GM18951 (cell line): ENCODE results near the gene ASIC3.
"Not testable (repeated sequence)": the region's sequence is repeated elsewhere in the genome, so short reads cannot be mapped to it uniquely, and the experiment has no call there.

Source experiments
- POLR2A ChIP-seq: IDR thresholded peaks from 4 replicates; pipeline ENCODE4 v1.6.1; 2011; ENCODE audit warnings: mild to moderate bottlenecking; ENCODE audit not compliant: insufficient read length, insufficient read depth; ENCODE audit errors: extremely low read depth
- in situ Hi-C: fragments of 300-500 bp; cut with MboI; formaldehyde crosslinking; loops from one replicate; pipeline ENCODE4 v1.12.0; 2022; ENCODE audit warnings: low sequenced_read_pairs, mixed read lengths, inconsistent platforms; ENCODE audit not compliant: unreplicated experiment

The ASIC3 gene

DNA sequence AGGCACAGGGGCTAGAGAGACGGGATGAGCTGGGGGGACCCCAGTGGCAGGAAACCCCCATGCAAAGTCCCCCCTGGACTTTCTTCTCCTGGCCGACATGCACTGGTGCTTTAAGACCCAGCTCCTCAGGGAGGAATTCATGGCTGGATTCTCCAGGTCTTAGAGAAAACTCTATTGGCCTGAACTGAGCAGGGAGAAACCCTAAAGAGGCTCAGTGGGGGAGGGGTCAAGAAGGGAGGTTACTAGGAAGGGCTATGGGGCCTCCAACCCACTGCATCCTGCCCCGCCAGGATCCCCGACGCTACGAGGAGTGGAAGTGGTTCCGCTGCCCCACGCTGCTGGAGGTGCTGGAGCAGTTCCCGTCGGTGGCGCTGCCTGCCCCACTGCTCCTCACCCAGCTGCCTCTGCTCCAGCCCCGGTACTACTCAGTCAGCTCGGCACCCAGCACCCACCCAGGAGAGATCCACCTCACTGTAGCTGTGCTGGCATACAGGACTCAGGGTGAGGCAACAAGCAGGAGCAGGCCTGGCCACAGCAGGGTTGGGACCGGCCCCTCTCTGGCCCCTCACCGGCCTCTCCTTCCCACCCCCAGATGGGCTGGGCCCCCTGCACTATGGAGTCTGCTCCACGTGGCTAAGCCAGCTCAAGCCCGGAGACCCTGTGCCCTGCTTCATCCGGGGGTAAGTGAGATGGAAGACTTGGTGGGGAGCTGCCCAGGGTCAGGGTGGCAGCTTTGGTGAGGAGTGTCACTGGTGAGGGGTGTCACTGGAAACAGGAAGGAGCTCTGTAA, 37.8 kb upstream of the ASIC3 start:
- in situ Hi-C loops: no loop called here
- no peak for TF ChIP-seq POLR2A

DNA sequence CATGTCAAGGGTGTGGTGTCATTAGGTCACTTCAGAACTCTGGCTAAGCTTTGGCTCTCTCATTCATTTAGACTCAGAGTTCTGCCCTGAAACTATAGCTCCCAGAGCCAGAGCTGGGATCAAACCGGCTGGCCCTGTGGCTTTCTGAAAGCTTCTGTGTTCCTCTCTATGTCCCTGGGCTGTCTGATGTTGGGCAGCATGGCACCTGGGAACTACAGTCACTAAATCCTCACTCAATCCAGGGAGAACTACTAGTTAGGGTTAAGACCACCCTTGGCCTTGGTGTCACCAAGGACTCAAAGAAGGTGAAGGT, 37.3 kb upstream of the ASIC3 start:
- TF ChIP-seq POLR2A: no peak
- in situ Hi-C loops: no loop called here

DNA sequence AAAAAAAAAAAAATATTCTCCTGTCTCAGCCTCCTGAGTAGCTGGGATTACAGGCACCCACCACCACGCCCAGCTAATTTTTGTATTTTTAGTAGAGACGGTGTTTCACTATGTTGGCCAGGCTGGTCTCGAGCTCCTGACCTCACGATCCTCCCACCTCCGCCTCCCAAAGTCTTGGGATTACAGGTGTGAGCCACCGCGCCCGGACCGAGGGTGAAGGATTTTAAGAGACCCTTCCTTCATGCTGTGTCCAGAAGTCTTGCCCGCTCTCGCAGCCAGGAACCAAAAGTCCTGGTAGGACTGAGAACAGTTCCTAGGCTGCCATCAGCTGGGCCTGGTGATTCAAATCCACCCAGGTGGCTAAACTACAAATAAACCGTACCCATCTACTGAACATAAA, 36.7 kb upstream of the ASIC3 start:
- in situ Hi-C loops: not testable (repeated sequence)

DNA sequence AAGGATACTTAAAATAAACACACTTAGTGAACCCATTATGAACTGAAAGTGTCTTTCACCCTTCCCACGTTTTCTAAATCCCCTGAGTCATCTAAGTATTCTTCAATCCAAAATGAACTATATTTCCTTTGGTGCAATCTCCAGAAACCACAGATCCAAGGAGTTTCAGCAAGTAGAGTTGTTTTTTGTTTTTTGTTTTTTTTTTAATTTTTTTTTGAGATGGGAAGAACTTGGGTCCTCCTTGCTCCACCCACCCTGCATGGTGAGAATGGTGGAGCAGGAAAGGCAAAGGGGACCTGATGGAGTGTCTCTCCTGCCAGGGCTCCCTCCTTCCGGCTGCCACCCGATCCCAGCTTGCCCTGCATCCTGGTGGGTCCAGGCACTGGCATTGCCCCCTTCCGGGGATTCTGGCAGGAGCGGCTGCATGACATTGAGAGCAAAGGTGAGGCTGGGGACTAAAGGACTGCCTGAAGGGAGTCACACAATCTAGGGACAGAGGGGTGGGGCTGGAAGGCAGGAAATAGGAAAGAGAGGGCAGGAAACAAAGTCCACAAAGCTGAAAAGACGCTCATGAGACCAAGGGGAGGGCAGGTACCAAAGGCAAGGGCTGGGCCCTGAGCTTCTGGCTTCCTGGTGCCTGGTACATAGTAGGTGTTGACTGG, 36.2 kb upstream of the ASIC3 start:
- TF ChIP-seq POLR2A: no peak
- in situ Hi-C loops: no loop called here

DNA sequence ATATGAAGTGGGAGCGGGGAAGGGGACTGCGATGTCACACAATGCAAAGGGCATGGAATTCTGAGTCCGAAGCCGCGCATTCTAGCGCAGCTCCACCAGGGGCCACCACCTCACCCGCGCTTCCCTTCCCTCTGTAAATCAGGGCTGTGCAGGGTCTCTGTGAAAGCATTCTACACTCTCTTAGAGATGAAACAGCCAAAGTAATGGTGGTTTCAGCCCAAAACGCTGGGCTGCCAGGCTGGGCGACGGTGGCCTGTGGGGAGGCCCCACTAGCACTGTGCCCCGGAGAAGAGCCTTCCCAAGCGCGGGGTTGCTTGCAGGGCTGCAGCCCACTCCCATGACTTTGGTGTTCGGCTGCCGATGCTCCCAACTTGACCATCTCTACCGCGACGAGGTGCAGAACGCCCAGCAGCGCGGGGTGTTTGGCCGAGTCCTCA, 35.4 kb upstream of the ASIC3 start:
- TF ChIP-seq POLR2A: no peak
- in situ Hi-C loops: no loop called here

DNA sequence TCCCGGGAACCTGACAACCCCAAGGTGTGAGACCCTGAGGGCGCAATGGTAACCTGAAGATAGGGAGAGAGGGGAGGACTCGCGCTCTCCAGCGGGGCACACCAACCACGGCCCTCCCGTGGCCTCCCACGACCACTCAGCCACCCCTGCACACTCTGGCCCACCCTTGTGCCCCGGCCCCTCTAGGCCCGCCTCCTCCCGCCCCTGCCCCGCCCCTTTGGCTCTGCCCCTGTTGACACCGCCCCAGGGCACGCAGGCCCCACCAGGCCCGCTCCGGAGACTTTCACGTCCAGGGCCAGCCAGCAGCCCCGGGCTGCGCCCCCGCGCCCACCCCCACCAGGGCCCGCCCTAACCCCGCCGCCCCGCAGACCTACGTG, 35.0 kb upstream of the ASIC3 start:
- no peak for TF ChIP-seq POLR2A
- in situ Hi-C loops: no loop called here

DNA sequence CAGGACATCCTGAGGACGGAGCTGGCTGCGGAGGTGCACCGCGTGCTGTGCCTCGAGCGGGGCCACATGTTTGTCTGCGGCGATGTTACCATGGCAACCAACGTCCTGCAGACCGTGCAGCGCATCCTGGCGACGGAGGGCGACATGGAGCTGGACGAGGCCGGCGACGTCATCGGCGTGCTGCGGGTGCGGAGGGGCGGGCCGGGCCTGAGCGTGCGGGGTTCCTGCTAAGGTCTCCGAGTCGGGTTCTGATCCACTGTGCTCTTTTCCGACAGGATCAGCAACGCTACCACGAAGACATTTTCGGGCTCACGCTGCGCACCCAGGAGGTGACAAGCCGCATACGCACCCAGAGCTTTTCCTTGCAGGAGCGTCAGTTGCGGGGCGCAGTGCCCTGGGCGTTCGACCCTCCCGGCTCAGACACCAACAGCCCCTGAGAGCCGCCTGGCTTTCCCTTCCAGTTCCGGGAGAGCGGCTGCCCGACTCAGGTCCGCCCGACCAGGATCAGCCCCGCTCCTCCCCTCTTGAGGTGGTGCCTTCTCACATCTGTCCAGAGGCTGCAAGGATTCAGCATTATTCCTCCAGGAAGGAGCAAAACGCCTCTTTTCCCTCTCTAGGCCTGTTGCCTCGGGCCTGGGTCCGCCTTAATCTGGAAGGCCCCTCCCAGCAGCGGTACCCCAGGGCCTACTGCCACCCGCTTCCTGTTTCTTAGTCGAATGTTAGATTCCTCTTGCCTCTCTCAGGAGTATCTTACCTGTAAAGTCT, 34.4 kb upstream of the ASIC3 start:
- in situ Hi-C loops: no loop called here
- TF ChIP-seq POLR2A: peak; percentile 27

DNA sequence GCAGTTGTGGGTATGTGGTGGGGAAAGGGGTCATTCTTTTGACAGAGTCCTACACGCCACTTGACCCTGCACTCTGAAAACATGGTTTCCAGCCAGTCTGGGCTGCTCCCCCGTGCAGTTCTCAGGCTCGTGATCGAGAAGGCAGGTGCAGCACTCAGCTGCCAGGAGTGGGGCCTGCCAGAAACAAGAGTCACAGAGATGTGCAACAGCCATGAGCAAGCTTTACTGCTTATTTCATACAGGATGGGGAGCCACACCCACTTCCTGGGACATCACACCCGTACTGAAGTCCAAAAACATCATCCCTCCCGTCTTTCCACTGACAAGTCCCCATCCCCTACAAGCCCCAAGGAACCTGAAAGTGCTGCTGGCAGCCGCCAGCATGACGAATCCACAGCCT, 33.4 kb upstream of the ASIC3 start:
- in situ Hi-C loops: no loop called here
- no peak for TF ChIP-seq POLR2A

DNA sequence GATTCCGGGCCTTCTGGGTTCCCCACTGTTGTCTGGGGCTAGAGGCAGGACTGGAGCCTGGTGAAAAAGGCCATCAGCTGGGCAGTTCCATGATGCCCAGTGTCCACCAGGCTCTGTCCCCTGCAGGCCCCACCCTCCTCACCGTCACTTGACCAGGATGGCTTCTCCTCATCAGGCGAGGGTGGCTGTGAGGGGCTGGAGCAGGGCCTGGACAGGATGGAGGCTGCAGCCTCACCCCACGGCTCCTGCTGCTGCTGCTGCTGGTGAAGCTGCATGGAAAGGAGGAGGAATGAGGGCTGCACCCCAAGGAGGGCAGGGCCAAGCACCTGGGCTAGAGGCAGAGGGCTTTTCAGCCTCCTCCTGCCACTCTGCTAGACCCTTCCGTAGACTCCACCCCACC, 32.4 kb upstream of the ASIC3 start:
- in situ Hi-C loops: no loop called here
- no peak for TF ChIP-seq POLR2A

DNA sequence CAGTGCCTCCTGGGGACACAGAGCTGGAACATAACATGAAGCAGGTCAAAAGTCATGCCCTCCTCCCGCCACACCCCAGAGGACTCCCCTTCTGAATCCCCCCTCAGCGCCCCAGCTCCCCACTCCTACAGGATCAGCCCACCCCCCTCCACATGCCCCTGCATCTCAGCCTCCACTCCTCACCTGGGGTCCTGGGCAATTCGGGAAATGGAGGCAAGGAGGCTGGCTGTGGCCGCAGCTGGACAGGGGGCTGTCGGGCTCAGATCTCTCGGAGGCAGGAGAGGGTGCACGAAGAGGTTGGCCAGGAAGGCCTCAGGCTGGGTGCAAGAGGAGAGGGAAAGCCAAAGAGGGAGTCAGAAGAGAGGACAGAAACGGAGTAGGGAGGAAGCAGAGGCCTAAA, 31.8 kb upstream of the ASIC3 start:
- in situ Hi-C loops: no loop called here
- no peak for TF ChIP-seq POLR2A

DNA sequence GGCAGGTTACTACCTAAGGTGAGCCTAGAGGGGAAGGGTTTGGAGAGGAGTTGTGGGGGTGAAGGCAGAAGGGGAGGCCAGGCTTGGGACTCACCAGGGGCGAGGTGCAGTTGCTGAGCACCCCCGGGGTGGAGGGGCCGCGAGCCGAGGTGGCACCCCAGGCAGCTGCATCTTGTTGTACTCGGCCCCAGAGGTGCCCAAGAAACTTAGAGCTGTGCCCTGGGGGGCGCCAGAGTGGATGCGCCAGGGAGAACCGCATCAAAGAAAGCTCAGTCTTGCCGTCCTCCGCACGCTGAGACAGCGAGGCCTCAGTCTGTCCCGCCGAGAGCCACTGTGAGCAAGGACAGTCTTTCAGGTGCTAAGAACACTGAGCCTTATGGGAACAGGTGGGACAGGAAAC, 31.4 kb upstream of the ASIC3 start:
- in situ Hi-C loops: no loop called here
- no peak for TF ChIP-seq POLR2A

DNA sequence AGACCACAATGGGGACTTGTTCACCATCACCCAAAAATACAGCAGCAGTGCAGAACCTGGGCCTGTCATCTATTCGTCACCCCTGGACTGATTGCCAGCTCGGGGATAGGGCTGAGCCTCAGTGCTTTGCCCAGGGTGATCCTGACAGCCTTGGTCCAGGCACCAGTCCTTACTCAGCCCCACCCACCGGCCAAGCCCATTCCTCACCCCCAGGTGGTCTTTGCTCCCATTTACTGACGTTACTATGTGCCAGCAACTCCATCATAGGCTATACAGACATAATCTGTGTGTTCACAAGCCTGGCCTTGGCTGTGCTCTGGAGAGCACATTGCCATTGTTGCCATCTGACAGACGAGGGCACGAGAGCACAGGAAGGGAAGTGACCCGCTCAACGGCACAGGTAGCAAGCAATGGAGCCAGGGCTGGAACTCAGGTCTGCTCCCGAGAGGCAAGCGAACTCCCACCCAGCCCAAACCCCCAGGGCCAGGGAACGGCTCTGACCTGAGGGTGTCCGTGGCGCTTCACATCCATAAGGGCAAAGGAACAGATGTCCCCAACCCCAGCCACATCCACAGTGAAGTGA, 30.9 kb upstream of the ASIC3 start:
- TF ChIP-seq POLR2A: no peak
- in situ Hi-C loops: no loop called here

DNA sequence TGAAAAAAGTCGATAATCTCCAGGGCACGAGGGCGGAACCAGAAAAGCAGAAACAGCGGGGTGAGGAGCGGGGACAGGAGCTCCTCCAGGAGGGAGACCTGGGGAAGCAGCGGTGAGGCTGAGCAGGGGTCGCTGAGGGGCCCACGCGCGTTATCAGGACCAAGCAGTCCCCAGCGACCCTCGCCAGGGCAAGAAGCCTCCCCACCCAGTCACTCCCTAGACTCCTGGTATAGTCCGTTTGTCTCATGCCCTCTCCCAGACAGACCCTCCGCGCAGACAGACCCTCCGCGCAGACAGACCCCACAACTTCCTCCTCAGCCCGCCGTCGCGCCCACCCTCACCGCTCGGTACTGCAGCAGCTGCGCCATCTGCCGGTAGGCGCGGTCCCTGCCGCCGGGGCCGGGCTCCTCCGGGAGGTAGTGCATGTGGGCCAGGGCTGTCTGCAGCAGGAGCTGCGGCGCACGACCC, 30.3 kb upstream of the ASIC3 start:
- in situ Hi-C loops: no loop called here

More for the DNA sequence above, 30.3 kb upstream of the ASIC3 start:
- no peak for TF ChIP-seq POLR2A
